ENCODE results near the gene NTRK2.

GRCh38 chr9:84756171-84756570 is 86.6 kb downstream of the NTRK2 start:
- TF ChIP-seq CTCF (IDR thresholded peaks at IDR 0.05; ENCODE audit: insufficient read depth, low read depth, low read length): no peak
- no peak for TF ChIP-seq EZH2 (IDR thresholded peaks at IDR 0.05; ENCODE audit: insufficient read depth, low read length)
